SK-N-SH (cell line): ENCODE data around the gene SPOCK1. TPM values are rescaled to one million over a fixed set of nuclear protein-coding genes. Genes with fewer than 3 reads are reported as not detected.

Source experiments
- CTCF ChIA-PET: fragments of 300-600, 350-600 bp; formaldehyde crosslinking; extraction: SDS; loops from one replicate; lab custom pipeline; 2021; lab: Yijun Ruan, JAX
- POLR2A ChIA-PET: fragments of 350-600 bp; sonication (Branson Sonifier 250); formaldehyde crosslinking; extraction: SDS; loops from one replicate; lab custom pipeline; 2020; ENCODE audit warnings: antibody characterized with exemption, inconsistent platforms; lab: Yijun Ruan, JAX
- DNase-seq: peaks from one replicate; pipeline ENCODE4 v3.0.0; 2012
- H2AFZ ChIP-seq: fragments of 200-600 bp; sonication (generic); 2 replicates; pipeline ENCODE4 v1.8.1; 2016; ENCODE audit warnings: antibody characterized with exemption, mild to moderate bottlenecking, low read depth
- H3F3A ChIP-seq: fragments of 200-600 bp; sonication (generic); replicated peaks from 2 replicates; pipeline ENCODE3; 2016; ENCODE audit warnings: antibody characterized with exemption, mild to moderate bottlenecking; ENCODE audit not compliant: insufficient read depth
- H3K27ac ChIP-seq, 2 experiments: fragments of 200-500 bp in 1 of 2; fragments of 200-600 bp in 1 of 2; sonication (Bioruptor generic) in 1 of 2; sonication (generic), shearing (Covaris generic) in 1 of 2; 2 replicates each; pipeline versions ENCODE4 v1.5.1 to v1.6.1; 2014 to 2016; ENCODE audit warnings: low read depth in 2 of 2, inconsistent platforms in 1 of 2, low read length in 1 of 2, mild to moderate bottlenecking in 1 of 2, mixed read lengths in 1 of 2
- H3K27me3 ChIP-seq: fragments of 200-600 bp; sonication (generic), shearing (Covaris generic); 2 replicates; pipeline ENCODE4 v1.6.1; 2016; ENCODE audit warnings: mixed run types; ENCODE audit not compliant: insufficient read depth
- H3K36me3 ChIP-seq, 2 experiments: fragments of 200-500 bp in 1 of 2; fragments of 200-600 bp in 1 of 2; sonication (Bioruptor generic) in 1 of 2; sonication (generic) in 1 of 2; replicated peaks in 1 of 2; 2 replicates each; pipeline versions ENCODE3 to v1.5.1; 2014 to 2016; ENCODE audit warnings: low read length in 1 of 2, mild to moderate bottlenecking in 1 of 2; ENCODE audit not compliant: insufficient read depth in 2 of 2, control insufficient read depth in 1 of 2
- H3K4me1 ChIP-seq, 2 experiments: fragments of 200-500 bp in 1 of 2; fragments of 200-600 bp in 1 of 2; sonication (Bioruptor generic) in 1 of 2; sonication (generic), shearing (Covaris generic) in 1 of 2; 2 replicates each; pipeline versions ENCODE4 v1.5.1 to v1.6.1; 2014 to 2016; ENCODE audit warnings: low read depth in 1 of 2, low read length in 1 of 2, mixed run types in 1 of 2; ENCODE audit not compliant: insufficient read depth in 2 of 2, control insufficient read depth in 1 of 2
- H3K4me2 ChIP-seq: fragments of 200-600 bp; sonication (generic), shearing (Covaris generic); 2 replicates; pipeline ENCODE4 v1.6.1; 2017; ENCODE audit warnings: mixed run types
- H3K4me3 ChIP-seq, 2 experiments: fragments of 200-500 bp in 1 of 2; fragments of 200-600 bp in 1 of 2; sonication (Bioruptor generic) in 1 of 2; sonication (generic), shearing (Covaris generic) in 1 of 2; 2 replicates each; pipeline versions ENCODE4 v1.5.1 to v1.8.1; 2014 to 2016; ENCODE audit warnings: low read depth in 2 of 2, inconsistent platforms in 1 of 2, low read length in 1 of 2, mild to moderate bottlenecking in 1 of 2, mixed read lengths in 1 of 2, moderate library complexity in 1 of 2
- H3K79me2 ChIP-seq: fragments of 200-600 bp; sonication (generic); 2 replicates; pipeline ENCODE4 v1.8.1; 2017; ENCODE audit warnings: mild to moderate bottlenecking; ENCODE audit not compliant: insufficient read depth
- H3K9ac ChIP-seq: fragments of 200-600 bp; sonication (generic); 2 replicates; pipeline ENCODE4 v1.6.1; 2017; ENCODE audit warnings: mixed run types
- H3K9me2 ChIP-seq: fragments of 200-600 bp; sonication (generic); 2 replicates; pipeline ENCODE4 v1.6.1; 2017; ENCODE audit warnings: mixed run types
- H3K9me3 ChIP-seq: fragments of 200-600 bp; sonication (generic); 2 replicates; pipeline ENCODE4 v1.6.1; 2017; ENCODE audit warnings: mixed run types, mild to moderate bottlenecking, moderate library complexity
- H4K20me1 ChIP-seq: fragments of 200-600 bp; sonication (generic); 2 replicates; pipeline ENCODE4 v1.6.1; 2017; ENCODE audit warnings: mild to moderate bottlenecking, mixed run types; ENCODE audit not compliant: insufficient read depth
- CHD2 ChIP-seq: fragments of 150-350 bp; IDR thresholded peaks from 2 replicates; pipeline ENCODE4 v1.6.1; 2018; ENCODE audit warnings: low read length; ENCODE audit not compliant: partially characterized antibody
- CTCF ChIP-seq: fragments of 200-600 bp; sonication (generic); IDR thresholded peaks from 2 replicates; pipeline ENCODE4 v1.6.1; 2017; ENCODE audit warnings: antibody characterized with exemption, mild to moderate bottlenecking, moderate library complexity
- FOSL2 ChIP-seq: IDR thresholded peaks from 2 replicates; pipeline ENCODE4 v1.4.0; 2012; ENCODE audit warnings: low read depth, mild to moderate bottlenecking, moderate library complexity, borderline replicate concordance
- FOXM1 ChIP-seq: IDR thresholded peaks from 2 replicates; pipeline ENCODE4 v1.4.0; 2012; ENCODE audit warnings: low read depth, mild to moderate bottlenecking
- GATA2 ChIP-seq: sonication (generic); formaldehyde crosslinking; IDR thresholded peaks from 2 replicates; pipeline ENCODE4 v1.5.0; 2020; ENCODE audit warnings: mild to moderate bottlenecking, missing genetic modification reagents
- JUND ChIP-seq: IDR thresholded peaks from 2 replicates; pipeline ENCODE4 v1.4.0; 2012
- MAX ChIP-seq: IDR thresholded peaks from 2 replicates; pipeline ENCODE4 v1.4.0; 2012; ENCODE audit warnings: low read depth
- MEF2A ChIP-seq: IDR thresholded peaks from 2 replicates; pipeline ENCODE4 v1.4.0; 2012; ENCODE audit warnings: low read depth, borderline replicate concordance
- PBX3 ChIP-seq: IDR thresholded peaks from 2 replicates; pipeline ENCODE4; 2012
- POLR2AphosphoS5 ChIP-seq: IDR thresholded peaks from 2 replicates; pipeline ENCODE4 v1.6.1; 2012; ENCODE audit warnings: low read depth, low read length
- RAD21 ChIP-seq: IDR thresholded peaks from 2 replicates; pipeline ENCODE4 v1.6.1; 2012; ENCODE audit warnings: mild to moderate bottlenecking, low read length
- SMC3 ChIP-seq: IDR thresholded peaks from 2 replicates; pipeline ENCODE4 v1.6.1; 2012; ENCODE audit warnings: low read depth, low read length, improper control_type of control experiment
- TAF1 ChIP-seq: IDR thresholded peaks from 2 replicates; pipeline ENCODE4 v1.6.1; 2012; ENCODE audit warnings: low read depth, mild to moderate bottlenecking, low read length, moderate library complexity, borderline replicate concordance
- ZBTB33 ChIP-seq: IDR thresholded peaks from 2 replicates; pipeline ENCODE4 v1.4.0; 2012; ENCODE audit warnings: low read depth, borderline replicate concordance
- WGBS: methylation state at CpG from one replicate; pipeline ENCODE4 v1.1.6; 2017; ENCODE audit warnings: low lambda C conversion rate; 5-methylcytosine and 5-hydroxymethylcytosine counted together
- polyA plus RNA-seq, 3 experiments: library from polyadenylated mRNA; depleted of rRNA; stranded (reverse); fragments of >200 nt; gene quantifications; 2 replicates each; pipeline ENCODE4 v1.2.3, GENCODE V29; 2012
- TF ChIP-seq, protein P1 (sequence below): fragments of 150-350 bp; IDR thresholded peaks from 2 replicates; pipeline ENCODE4 v1.6.1; 2017; ENCODE audit warnings: antibody characterized with exemption, low read length, low read depth, borderline replicate concordance

The SPOCK1 gene
- polyA plus RNA-seq, 1 of the 3 experiments (the other 2 are of a cell fraction): 11.3 TPM

GRCh38 chr5:137333928-137334327 is 165.2 kb downstream of the SPOCK1 start:
- H4K20me1 ChIP-seq: no peaks in the 10 kb centered on the region
- TF ChIP-seq GATA2 (CRISPR knock-in tag): no peak
- POLR2A ChIA-PET: no interaction called here
- no peaks in the 10 kb centered on the region for H3K9me2 ChIP-seq
- H3F3A ChIP-seq: no peaks in the 10 kb centered on the region
- H3K27ac ChIP-seq: no peak overlapping the region
- H3K4me1 ChIP-seq: no peaks in the 10 kb centered on the region; a peak in 1 of 4 replicates
- peaks cover 7% of the 10 kb centered on the region; the same call in 1 of the 2 replicates for H3K79me2 ChIP-seq
- no peak overlapping the region for H3K4me2 ChIP-seq
- DNase-seq: no peak
- H3K36me3 ChIP-seq: no peaks in the 10 kb centered on the region
- H3K9me3 ChIP-seq: no peaks in the 10 kb centered on the region
- H3K4me3 ChIP-seq: no peak overlapping the region
- no peak overlapping the region for H3K9ac ChIP-seq
- 59% methylated on average over 3 of the region's 3 CpGs for WGBS
- H2AFZ ChIP-seq: no peak overlapping the region
- no peaks in the 10 kb centered on the region for H3K27me3 ChIP-seq
- CTCF ChIA-PET: interaction anchor here (1.3 to 1.4 kb wide), 2 partner anchors 9 to 13 kb away, joined by 4 read pairs; no protein-coding TSS in a partner anchor

DNA sequence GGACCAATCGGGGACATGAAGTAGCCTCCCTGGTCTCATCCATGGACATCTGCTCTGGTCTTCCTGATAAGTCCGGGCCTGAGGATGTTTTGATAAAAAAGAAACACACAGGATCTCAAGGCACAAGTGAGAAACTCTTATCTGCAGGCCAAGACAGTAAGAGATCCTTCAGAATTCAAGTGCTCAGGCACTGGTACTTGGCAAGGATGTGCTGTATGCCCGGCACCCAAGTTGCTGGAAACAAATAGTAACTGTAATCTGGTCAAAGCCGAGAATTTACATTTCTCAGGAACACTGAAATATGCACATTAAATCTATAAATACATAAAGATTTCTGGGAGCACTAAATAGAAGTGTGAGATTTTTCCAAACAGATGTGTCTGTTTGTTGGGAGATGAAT is 165.7 kb downstream of the SPOCK1 start:
- ChIA-PET POLR2A (no interaction called here), CTCF (interaction anchor here (1.3 to 1.4 kb wide), 2 partner anchors 10 to 13 kb away, joined by 4 read pairs; no protein-coding TSS in a partner anchor)
- H2AFZ ChIP-seq: no peak overlapping the region
- no peak for DNase-seq
- H3K9ac ChIP-seq: no peak overlapping the region
- no peak overlapping the region for H3K4me3 ChIP-seq
- TF ChIP-seq MAX (no peak), CTCF (no peak), TAF1 (no peak), FOXM1 (no peak), CHD2 (no peak), POLR2AphosphoS5 (no peak), MEF2A (no peak), RAD21 (no peak), FOSL2 (no peak), ZBTB33 (no peak), PBX3 (no peak), SMC3 (no peak), JUND (no peak)
- TF ChIP-seq, protein P1, sequence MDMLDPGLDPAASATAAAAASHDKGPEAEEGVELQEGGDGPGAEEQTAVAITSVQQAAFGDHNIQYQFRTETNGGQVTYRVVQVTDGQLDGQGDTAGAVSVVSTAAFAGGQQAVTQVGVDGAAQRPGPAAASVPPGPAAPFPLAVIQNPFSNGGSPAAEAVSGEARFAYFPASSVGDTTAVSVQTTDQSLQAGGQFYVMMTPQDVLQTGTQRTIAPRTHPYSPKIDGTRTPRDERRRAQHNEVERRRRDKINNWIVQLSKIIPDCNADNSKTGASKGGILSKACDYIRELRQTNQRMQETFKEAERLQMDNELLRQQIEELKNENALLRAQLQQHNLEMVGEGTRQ: no peak
- H3K9me2 ChIP-seq: no peaks in the 10 kb centered on the region
- H3K4me2 ChIP-seq: no peak overlapping the region
- H3K27me3 ChIP-seq: no peaks in the 10 kb centered on the region
- H3K36me3 ChIP-seq: no peaks in the 10 kb centered on the region
- peaks cover 7% of the 10 kb centered on the region; the same call in 1 of the 2 replicates for H3K79me2 ChIP-seq
- no peaks in the 10 kb centered on the region for H4K20me1 ChIP-seq
- H3K9me3 ChIP-seq: no peaks in the 10 kb centered on the region
- no peaks in the 10 kb centered on the region for H3F3A ChIP-seq
- 61% methylated on average over 4 of the region's 4 CpGs for WGBS
- H3K4me1 ChIP-seq: no peaks in the 10 kb centered on the region; a peak in 1 of 4 replicates
- no peak overlapping the region for H3K27ac ChIP-seq
